Fibroblast of peridontal ligament (primary cell): Measurements from ENCODE around the gene LGMN.

ENCODE experiments used
- DNase-seq: peaks from one replicate; pipeline ENCODE4 v3.0.0-alpha.2; 2010; ENCODE audit errors: extremely low read depth

LGMN gene

DNA sequence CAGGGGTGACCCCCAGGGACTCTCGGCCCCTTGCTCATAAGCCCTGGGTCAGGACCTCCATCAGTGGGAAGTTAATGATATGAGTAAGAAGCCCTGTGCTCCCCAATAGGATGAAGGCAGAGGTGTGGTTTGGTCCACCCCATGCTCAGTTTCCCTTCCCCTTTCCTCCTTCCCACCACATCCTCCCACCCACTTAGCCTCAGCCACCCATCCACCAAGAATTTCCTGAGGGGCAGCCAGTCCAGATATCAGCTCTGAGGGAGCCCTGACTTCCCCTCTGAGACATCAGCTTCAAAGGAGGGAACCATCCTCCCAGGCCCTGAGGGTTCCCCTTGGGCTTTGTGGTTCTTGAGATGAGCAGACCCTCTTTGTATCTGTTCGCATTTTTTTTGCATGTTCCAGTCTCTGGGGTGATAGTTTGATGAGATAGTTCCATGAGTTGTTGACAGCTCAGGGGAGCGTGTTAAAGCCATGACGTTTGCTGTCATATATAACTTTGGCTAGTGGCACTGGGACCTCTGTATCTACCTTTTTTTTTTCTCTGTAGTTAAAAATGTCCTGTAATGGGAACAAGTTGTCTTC is 71.2 kb downstream of the LGMN start:
- DNase-seq: no peak

DNA sequence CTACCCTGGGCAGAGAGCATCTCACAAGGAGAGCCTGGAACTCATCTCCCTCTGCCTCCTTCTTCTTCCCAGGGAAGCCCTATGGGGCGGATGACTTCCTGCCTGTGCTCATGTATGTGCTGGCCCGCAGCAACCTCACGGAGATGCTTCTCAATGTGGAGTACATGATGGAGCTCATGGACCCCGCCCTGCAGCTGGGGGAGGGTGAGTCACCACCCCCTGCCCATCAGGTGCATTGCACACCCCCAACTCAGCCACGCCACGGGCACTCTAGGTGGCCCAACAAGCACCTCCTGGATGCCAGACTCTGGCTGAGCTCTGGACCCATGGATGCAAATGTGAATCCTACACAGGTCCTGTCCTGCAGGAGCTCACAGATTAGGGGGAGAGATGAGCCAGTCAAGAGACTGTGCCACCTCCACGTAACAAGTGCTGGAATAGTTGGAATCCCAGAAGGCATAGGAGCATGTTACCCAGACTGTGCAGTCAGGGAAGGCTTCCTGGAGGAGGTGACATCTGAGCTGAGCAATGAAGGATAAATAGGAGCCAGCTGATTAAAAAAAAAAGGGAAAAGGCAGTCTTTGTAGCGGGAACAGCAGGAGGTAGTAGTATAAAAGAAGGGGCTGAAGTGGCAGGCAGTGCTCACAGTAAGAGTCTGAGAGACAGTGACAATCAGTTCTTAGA is 71.9 kb downstream of the LGMN start:
- no peak for DNase-seq

DNA sequence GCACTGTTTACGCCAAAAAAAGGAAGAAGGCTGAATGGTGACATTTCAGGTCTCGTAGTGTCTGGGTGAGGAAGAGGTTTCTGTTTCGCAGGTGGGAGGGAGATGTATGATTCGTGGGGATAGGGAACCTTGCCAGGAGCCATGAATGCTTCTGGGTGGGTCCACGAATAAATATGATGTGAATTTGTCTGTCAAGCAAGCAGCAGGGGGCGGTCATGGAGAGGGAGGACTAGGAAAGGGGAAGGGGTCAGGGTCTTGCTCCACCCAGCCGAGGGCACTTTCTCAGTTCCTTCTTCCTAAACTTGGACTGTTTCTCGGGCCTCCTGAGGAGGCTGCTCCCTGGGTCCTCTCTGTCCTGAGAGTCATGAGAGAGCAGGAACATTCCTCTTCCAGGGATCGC is 72.5 kb downstream of the LGMN start:
- DNase-seq: no peak

DNA sequence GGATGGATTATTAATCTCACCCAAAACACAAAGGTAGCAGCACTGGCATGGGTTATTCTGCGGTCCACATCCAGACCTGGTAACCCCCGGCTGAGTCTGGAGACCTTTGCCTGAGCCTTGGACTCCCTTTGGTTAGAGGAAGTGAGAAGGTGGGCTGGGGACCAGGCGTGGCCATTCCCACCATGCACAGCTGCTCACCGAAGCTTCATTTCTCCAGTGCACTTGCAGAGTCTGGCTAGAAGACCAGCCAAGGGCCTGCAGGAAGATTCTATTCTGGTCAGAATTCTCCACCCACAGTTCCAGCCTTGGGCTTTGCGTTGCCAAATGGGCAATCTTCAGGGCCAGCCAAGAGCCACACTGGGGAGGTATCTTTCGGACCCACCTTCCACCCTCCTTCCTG is 73.0 kb downstream of the LGMN start:
- DNase-seq: no peak

DNA sequence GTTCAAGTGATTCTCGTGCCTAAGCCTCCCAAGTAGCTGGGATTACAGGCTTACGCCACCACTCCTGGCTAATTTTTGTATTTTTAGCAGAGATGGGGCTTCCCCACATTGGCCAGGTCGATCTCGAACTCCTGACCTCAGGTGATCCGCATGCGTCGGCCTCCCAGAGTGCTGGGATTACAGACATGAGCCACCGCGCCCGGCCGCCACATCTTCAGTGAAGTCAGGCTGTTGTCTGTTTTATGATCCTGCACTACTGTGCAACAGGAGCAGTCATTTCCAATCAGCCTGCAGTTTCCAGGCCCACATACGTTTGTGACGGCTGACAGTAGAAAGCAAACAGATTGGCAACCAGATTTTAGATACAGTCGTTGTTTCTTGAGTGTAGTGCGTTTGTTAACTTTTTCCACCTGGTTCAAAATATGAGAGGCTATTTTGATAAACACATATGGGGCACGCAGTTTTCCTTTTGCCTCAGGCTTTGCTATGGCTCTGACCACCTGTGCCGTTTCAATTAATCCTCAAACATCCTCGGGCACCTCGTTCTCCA is 74.8 kb downstream of the LGMN start:
- DNase-seq: no peak

DNA sequence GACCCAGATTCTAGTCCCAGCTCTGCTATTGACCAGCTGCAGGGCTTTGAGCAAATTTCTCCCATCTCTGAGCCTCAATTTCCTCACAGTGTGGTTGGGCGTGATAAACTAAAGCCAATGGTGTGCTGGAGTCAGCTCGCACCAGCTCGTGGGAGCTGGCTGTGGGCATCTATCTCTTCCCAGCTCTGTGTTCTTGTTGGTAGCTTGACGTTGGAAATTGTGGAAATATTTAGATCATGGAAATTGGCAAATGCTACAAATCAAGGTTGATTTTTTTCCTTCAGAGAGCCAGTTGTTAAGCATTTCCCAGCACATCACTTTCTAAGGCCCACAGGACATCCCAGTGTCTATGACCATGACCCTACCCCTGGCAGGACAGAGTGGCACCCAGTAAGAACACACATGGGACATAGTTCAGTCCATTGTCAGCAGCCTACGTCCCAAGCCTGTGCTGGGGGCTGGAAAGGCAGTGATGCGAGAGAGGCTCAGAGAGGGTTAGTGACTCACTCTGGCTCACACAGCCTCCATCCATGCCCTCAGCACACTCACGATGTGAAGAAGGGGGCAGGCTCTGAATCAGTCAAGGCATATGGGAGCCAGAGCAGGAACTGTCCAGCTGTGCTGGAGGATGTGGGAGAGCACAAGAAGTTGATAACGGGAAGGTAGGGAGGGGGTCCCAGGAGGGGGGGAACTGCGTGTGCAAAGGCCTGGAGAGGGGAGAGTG is 77.6 kb downstream of the LGMN start:
- DNase-seq: no peak

DNA sequence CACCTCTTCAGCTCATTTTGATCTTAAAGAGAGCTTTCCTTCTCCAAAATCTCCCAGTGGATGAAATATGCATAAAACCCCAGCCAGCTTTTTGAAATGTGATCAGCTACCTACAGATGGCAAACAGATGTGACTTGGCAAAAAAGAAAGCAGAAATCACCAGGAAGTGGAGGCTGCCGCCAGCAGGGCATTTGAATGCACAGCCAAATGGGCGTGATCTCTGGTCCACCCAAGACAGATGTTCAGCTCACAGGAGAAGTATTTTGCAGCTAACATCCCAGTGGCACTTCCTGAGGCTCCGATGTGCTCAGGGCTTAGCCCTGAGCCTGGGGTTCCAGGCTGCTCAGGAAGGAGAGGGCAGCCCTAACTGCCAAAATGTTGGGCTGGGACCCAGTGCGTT is 78.3 kb downstream of the LGMN start:
- peak; percentile 96 for DNase-seq

DNA sequence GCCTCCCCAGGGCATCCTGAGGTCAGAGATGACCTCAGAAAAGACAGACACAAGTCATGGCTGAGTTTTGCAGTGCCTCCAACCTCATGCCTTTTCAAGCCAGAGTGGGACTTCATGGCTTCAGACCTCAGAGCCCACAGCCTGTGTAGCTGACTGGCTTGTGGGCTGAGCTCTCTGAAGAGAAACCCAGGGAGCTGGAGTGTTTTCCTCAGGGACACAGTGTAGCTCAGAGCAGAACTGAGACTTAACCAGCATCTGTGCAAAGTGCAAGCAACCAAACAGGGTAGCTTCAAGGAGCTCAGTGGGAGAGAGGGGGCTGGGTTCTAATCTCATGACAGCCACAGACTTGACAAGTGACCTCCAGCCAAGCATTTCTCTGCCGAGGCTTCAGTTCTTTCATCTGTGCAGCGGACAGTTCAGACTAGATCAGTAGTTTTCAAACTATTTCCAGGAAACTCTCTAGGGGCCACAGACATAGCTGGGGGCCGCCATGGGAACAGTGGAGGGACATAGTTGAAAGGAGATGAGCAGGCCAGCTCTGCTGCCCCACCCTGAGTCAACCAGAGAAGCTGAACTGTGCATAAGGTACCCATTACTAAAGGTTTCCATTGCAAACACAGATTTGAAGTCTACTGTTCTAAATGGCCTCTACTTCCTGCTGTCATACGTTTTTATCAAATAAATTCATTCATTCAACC is 80.0 kb downstream of the LGMN start:
- DNase-seq: peak; percentile 16

DNA sequence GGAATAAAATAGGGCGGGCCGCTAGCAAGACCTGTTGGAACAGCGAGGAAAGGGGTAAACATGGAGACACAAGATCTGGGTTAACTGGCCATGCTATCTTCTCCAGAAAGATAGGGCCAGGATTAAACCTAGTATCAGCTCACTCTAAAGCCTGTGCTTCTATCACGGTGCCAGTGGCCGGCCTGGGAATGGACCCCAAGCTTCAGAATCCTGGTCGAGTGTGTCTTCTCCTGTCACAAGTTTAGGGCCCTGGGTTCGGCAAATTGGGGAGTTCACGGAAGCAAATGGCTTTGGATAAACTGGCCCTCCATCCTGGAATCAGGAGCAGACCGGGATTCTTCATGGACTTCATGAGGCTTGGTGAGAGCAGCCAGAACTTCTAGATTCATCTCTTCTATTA is 82.2 kb downstream of the LGMN start:
- DNase-seq: no peak

DNA sequence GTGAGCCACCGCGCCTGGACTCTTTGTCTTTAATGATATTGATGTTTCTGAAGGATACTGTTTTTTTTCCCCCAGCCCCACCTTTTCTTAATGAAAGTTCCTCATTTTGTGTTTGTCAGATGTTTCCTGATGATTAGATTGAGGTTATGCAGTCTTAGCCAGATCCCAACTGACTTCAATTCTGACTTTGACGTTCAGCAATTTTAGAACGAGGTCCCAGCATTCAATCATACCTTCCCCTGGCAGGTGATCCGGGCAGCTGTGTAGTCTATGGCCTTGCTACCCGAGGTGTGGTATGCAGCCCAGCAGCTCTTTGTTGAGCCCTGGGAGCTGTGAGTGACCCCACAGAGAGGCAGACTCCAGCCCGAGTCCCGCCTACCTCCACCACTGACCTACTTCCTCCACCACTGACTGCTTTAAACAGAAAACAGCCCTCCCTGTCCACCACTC is 82.7 kb downstream of the LGMN start:
- no peak for DNase-seq

DNA sequence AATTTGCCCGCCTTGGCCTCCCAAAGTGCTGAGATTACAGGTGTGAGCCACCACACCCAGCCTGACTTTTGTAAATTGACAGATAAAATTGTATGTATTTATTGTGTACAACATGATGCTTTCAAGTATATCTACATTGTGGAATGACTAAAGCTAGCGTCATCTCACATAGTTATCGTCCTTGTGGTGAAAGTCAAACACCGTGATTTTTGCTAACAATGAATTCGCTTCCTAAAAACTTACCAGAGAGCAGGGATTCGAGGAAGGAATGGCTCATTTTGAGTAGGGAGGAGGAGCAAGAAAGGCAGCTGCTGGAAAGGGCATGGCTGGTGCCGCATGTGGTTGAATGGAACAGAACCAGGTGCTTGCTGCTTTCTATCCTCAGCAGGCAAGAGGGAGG is 85.4 kb downstream of the LGMN start:
- DNase-seq: no peak

DNA sequence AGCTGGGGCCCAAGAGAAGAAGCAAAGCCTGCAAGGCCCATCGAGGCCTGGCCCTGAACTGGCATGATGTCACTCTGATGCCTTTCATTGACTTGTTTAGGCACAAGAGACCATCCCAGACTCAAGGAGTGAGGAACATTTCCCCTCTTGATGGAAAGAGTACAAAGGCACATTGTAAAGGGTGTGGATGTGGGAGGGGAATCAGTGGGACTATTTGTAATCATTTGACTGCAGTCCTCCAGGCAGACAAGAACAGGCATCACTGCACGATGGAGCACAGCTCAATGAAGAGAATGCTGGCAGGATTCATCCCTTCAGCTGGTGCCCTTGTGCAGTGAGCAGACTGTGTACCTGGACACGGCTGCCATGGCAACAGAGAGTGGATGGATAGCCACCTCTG is 87.9 kb downstream of the LGMN start:
- DNase-seq: no peak

DNA sequence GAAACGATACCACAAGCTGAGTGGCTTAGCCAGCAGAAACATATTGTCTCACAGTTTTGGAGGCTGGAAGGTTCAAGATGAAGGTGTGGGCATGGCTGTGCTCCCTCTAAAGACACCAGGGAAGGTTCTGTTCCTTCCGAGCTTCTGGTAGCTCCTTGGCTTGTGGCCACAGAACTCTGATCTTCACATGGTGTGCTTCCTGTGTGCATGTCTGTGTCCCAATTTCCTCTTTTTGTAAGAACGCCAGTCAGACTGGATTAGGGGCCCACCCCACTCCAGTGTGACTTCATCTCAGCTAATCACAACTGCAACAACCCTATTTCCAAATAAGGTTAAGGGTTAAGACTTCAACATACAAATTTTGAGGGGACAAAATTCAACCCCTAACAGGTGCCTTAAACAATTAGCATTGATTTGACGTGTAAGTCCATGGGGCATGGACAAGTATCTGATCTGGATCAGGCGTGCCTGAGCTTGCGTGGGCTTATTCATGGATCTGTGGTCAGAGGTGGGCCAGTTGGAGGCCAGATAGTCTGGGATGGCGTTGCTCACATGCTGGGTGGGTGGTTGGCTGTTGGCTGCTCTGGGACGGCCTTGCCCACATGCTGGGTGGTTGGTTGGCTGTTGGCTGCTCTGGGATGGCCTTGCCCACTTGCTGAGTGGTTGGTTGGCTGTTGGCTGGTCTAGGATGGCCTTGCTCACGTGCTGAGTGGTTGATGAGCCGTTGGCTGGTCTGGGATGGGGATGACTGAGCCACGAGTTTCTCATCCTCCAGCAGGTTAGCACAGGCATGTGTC is 88.5 kb downstream of the LGMN start:
- DNase-seq: no peak

DNA sequence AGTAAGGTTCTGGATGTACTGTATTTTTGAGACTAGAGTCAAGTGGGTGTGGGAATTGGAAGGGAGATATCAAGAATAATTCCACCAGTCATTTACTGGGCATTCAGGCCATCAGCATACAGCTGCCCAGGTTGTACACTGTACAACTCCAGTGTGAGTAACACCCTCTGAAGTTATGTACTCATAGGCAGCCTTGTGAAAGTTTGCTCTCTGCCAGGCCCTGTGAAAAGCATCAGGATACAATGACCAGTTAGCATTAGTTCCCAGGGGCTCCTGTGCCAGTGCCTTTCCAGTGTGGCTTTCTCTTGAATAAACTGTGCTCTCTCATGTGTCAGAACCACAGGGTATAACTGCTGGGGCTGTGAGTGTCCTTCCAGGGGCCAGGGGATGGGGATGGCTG is 89.7 kb downstream of the LGMN start:
- DNase-seq: no peak

DNA sequence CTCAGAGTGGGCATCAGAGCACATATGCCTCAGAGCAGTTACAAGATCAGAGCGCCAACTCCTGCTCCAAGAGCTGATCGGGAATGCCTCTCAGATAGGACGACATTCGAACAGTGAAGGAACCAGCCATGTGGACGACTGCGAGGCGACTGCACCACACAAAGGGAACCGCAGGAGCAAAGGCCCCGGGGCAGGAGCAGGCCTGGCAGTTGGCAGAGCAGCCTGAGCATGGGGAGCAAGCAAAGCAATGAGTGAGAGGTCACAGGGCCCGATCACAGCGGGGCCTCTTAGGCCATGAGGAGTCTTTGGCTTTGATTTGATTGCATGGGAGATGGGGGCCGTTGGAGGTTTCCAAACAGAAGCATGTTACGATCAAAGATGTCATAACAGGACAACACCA is 90.3 kb downstream of the LGMN start:
- no peak for DNase-seq

DNA sequence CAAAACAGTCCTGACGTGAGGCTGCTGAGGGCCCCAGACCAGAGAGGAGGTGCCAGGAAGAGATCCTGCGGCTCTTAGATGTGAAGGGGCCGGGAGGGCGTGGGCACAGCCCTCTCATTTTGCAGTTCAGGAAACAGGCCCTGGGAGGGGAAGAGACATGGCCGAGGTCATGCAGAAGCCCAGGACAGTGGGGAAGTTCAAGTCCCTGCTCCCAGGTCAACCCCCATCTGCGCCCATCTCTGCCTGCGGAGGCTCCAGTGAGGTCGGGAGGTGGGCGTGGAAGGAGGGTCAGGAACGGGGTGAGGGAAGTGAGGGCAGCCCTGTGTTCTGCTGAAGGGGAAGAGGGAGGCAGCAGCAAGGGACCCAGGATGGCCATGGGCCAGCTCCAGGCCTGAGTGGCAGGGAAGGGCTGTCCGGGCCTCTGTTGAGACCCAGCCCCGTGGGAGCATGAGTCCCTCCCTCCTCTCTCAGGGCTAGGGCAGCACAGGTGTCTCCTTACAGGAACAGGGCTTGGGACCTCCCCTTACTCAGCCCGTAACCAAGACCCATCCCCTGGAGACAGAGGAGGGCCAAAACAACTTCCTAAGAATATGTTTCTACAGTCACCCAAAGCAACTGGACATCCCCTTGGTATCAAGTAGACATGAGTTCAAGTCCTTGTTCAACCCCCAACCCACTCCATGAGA is 90.8 kb downstream of the LGMN start:
- DNase-seq: no peak

DNA sequence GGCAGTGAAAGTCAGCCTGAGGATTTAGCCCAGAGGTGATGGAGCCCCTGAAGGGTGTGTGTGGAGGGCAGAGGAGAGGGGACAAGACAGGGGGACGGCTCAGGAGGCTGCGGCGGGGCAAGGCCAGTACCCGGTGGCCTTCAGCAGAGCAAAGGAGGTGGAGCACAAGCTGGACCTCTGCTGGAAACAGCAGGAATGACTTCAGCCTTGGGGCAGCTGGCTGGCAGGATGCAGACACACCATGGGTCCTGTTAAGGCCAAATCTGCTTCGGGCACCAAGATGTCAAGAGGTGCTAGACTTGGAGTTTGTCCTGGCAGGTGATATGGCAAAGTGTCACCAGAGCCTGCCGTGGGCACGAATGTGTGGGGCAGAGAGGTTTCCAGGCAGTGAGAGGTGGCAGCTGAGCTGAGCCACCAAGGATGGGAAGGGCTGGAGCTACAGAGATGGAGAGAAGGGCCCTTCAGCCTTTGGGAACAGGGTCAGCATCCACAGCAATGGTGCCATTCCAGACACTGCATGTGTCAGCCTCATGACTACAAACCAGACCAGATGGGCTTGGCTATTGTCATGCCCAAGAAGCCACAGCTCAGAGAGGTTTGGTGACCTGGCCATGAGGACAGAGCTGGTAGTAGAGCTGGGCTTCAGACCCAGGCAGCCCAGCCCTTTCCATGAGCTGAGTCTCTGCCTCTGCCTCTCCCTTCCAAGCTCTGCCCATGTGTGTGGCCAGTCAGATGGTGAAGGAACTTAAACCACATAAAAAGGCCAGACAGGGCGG is 91.9 kb downstream of the LGMN start:
- DNase-seq: no peak

DNA sequence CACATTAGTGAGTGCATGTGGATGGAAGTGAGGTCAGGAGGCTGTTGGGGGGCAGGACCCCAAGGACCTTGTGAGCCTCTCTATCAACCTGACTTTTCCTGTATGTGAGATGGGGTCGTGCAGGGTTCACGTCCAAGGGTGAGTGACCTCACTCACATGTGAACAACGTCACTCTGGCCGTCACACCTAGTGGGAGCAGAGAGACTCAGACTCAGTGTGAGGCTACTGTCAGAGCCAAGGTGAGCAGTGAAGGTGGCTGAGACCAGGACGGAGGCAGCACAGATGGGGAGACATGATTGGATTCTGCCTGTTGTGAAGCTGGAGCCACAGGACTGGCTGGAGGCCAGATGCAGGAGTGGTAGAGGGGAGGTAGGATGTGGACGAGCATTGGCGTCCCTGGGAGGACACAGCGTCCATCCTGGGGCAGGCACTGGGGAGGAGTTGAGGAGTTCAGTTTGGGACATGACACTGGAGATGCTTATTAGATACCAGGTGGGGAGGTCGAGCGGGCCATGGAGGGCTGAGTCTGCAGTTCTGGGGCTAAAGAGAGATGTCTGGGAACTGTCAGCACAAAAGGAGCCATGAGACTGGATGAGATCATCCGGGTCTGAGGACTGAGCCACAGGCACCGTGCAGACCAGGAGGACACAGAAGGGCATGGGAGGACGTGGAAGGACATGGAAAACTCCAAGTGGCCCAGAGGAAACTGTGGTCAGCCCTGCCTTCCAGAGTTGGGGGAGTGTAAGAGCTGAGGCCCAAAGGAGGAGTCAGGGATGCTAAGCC is 92.8 kb downstream of the LGMN start:
- no peak for DNase-seq

DNA sequence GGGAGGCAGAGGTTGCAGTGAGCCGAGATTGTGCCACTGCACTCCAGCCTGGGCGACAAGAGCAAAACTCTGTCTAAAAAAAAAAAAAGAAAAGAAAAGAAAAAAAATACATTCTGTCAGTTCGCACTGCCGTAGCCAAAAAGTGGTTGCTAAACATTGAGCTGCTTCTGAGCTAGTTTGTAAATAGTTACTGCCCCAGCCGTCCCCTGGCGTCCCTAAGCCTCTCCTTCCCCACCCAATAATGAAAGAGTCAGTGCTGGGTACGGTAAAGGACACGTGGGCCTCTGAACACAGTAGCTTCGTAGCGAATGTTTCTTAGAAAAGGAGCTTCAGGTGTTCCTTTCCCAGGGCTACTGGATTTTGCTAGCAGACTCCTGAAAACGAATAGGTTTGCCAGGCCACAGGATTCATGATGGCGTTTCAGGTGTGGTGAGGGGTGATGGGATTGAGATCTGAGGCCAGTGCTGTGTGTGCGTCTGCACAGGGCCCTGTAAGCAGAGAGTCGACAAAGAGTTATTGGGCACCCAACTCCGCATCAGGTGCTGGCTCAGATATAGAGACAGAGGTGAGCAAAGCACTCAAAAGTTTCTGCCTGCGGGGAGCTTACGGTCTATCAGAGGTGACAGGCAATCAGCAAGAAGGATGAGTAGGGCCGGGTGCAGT is 94.1 kb downstream of the LGMN start:
- DNase-seq: no peak
